H1 (cell line): ENCODE measurements around the gene PRPF18. TPM values are rescaled to one million over a fixed set of nuclear protein-coding genes. Genes with fewer than 3 reads are reported as not detected.

Experiments used
- CTCF ChIA-PET: fragments of 300-600 bp; sonication (Branson Sonifier 250); formaldehyde crosslinking; loops from one replicate; lab custom pipeline; 2021; ENCODE audit not compliant: partially characterized antibody; lab: Charles Lee
- POLR2A ChIA-PET: fragments of 300-600 bp; sonication (Branson Sonifier 250); formaldehyde crosslinking; loops from one replicate; lab custom pipeline; 2021; ENCODE audit warnings: inconsistent platforms; ENCODE audit not compliant: partially characterized antibody; lab: Charles Lee
- DNase-seq, 2 experiments: peaks; one replicate each; pipeline versions ENCODE4 v3.0.0 to v3.0.0-alpha.2; 2010 to 2022; ENCODE audit warnings: low spot score in 2 of 2, low read depth in 1 of 2, mixed read lengths in 1 of 2
- FAIRE-seq: peaks from 2 replicates; lab custom pipeline; 2011; peaks lifted over from hg19 to GRCh38; lab: Jason Lieb, UNC
- H2AFZ ChIP-seq: 2 replicates; pipeline ENCODE4 v1.8.1; 2012; ENCODE audit warnings: low read length, inconsistent platforms
- H2AK5ac ChIP-seq: 2 replicates; pipeline ENCODE4 v1.6.1; 2013; ENCODE audit warnings: low read depth, low read length
- H2BK120ac ChIP-seq: replicated peaks from 2 replicates; pipeline ENCODE3; 2013; ENCODE audit warnings: low read depth, low read length, inconsistent platforms
- H2BK12ac ChIP-seq: 2 replicates; pipeline ENCODE4 v1.6.1; 2013; ENCODE audit warnings: low read depth, low read length
- H2BK15ac ChIP-seq: 2 replicates; pipeline ENCODE4 v1.6.1; 2013; ENCODE audit warnings: low read length
- H2BK20ac ChIP-seq: 2 replicates; pipeline ENCODE4 v1.6.1; 2013; ENCODE audit warnings: low read length
- H2BK5ac ChIP-seq: 2 replicates; pipeline ENCODE4 v1.6.1; 2013; ENCODE audit warnings: low read depth, low read length
- H3K14ac ChIP-seq: 2 replicates; pipeline ENCODE4 v1.6.1; 2013; ENCODE audit warnings: inconsistent platforms; ENCODE audit not compliant: insufficient read length
- H3K18ac ChIP-seq: 2 replicates; pipeline ENCODE4 v1.6.1; 2013; ENCODE audit warnings: low read length; ENCODE audit errors: extremely low read depth
- H3K23ac ChIP-seq: 2 replicates; pipeline ENCODE4 v1.6.1; 2013; ENCODE audit warnings: inconsistent platforms; ENCODE audit not compliant: insufficient read length
- H3K23me2 ChIP-seq: 2 replicates; pipeline ENCODE4 v1.6.1; 2013; ENCODE audit warnings: low read depth, low read length
- H3K27ac ChIP-seq: 2 replicates; pipeline ENCODE4 v1.6.1; 2011; ENCODE audit warnings: low read depth, low read length, inconsistent platforms
- H3K27me3 ChIP-seq, 4 experiments: replicated peaks in 1 of 4; 1 replicate in 1 of 4; 2 replicates in 3 of 4; pipeline versions ENCODE4 v1.6.1 to v1.8.1; 2011 to 2013; ENCODE audit warnings: low read length in 3 of 4, mild to moderate bottlenecking in 3 of 4, inconsistent platforms in 2 of 4, mixed read lengths in 2 of 4, moderate library complexity in 1 of 4; ENCODE audit not compliant: control insufficient read depth in 3 of 4, insufficient read depth in 3 of 4; ENCODE audit errors: extremely low read depth in 1 of 4
- H3K36me3 ChIP-seq, 4 experiments: 2 replicates each; pipeline versions ENCODE4 v1.6.1 to v1.8.1; 2011 to 2013; ENCODE audit warnings: mild to moderate bottlenecking in 4 of 4, low read length in 3 of 4, moderate library complexity in 2 of 4, control low read depth in 1 of 4, inconsistent platforms in 1 of 4; ENCODE audit not compliant: insufficient read depth in 4 of 4, control insufficient read depth in 2 of 4
- H3K4ac ChIP-seq: replicated peaks from 2 replicates; pipeline ENCODE3; 2013; ENCODE audit warnings: low read length, low read depth, mixed read lengths, inconsistent platforms; ENCODE audit not compliant: insufficient read length
- H3K4me1 ChIP-seq, 4 experiments: replicated peaks in 1 of 4; 1 replicate in 1 of 4; 2 replicates in 3 of 4; pipeline versions ENCODE4 v1.6.1 to v1.8.1; 2011 to 2013; ENCODE audit warnings: low read length in 3 of 4, inconsistent platforms in 2 of 4, mixed read lengths in 1 of 4; ENCODE audit not compliant: insufficient read depth in 4 of 4, control insufficient read depth in 3 of 4
- H3K4me2 ChIP-seq, 2 experiments: 2 replicates each; pipeline versions ENCODE4 v1.6.1 to v1.8.1; 2011 to 2013; ENCODE audit warnings: low read depth in 2 of 2, low read length in 2 of 2, control low read depth in 1 of 2, inconsistent platforms in 1 of 2, mild to moderate bottlenecking in 1 of 2; ENCODE audit not compliant: insufficient read depth in 1 of 2
- H3K4me3 ChIP-seq, 4 experiments: fragments of 200-600, 300-600 bp in 1 of 4; sonication (generic), shearing (Covaris generic), sonication (Bioruptor Twin) in 1 of 4; 2 replicates each; pipeline versions ENCODE4 v1.5.1 to v1.8.1; 2011 to 2016; ENCODE audit warnings: low read length in 4 of 4, low read depth in 3 of 4, control low read depth in 2 of 4, inconsistent platforms in 2 of 4, mild to moderate bottlenecking in 2 of 4, mixed read lengths in 1 of 4, moderate library complexity in 1 of 4; ENCODE audit not compliant: insufficient read depth in 2 of 4; ENCODE audit errors: extremely low read depth in 1 of 4
- H3K56ac ChIP-seq: replicated peaks from 2 replicates; pipeline ENCODE3; 2013; ENCODE audit warnings: low read depth, mild to moderate bottlenecking, mixed read lengths, low read length, inconsistent platforms; ENCODE audit not compliant: insufficient read length
- H3K79me1 ChIP-seq: 2 replicates; pipeline ENCODE4 v1.6.1; 2013; ENCODE audit warnings: low read depth, low read length, control low read depth
- H3K79me2 ChIP-seq, 2 experiments: 2 replicates each; pipeline versions ENCODE4 v1.6.1 to v1.8.1; 2012 to 2013; ENCODE audit warnings: low read length in 2 of 2, mild to moderate bottlenecking in 2 of 2, inconsistent platforms in 1 of 2; ENCODE audit not compliant: insufficient read depth in 2 of 2, control insufficient read depth in 1 of 2
- H3K9ac ChIP-seq, 4 experiments: replicated peaks in 1 of 4; 1 replicate in 1 of 4; 2 replicates in 3 of 4; pipeline versions ENCODE4 v1.6.1 to v1.8.1; 2011 to 2013; ENCODE audit warnings: low read depth in 3 of 4, low read length in 3 of 4, control low read depth in 2 of 4, mild to moderate bottlenecking in 2 of 4, moderate library complexity in 2 of 4, inconsistent platforms in 1 of 4; ENCODE audit errors: extremely low read depth in 1 of 4
- H3K9me3 ChIP-seq, 2 experiments: 2 replicates each; pipeline versions ENCODE4 v1.6.1 to v1.8.1; 2012 to 2013; ENCODE audit warnings: mild to moderate bottlenecking in 2 of 2, moderate library complexity in 2 of 2, control low read depth in 1 of 2, inconsistent platforms in 1 of 2, low read depth in 1 of 2, low read length in 1 of 2, mixed read lengths in 1 of 2; ENCODE audit not compliant: insufficient read depth in 2 of 2
- H4K20me1 ChIP-seq, 2 experiments: replicated peaks in 1 of 2; 2 replicates each; pipeline versions ENCODE3 to v1.8.1; 2011 to 2013; ENCODE audit warnings: inconsistent platforms in 2 of 2, low read length in 2 of 2, mild to moderate bottlenecking in 1 of 2; ENCODE audit not compliant: insufficient read depth in 2 of 2, control insufficient read depth in 1 of 2
- H4K5ac ChIP-seq: 2 replicates; pipeline ENCODE4 v1.6.1; 2013; ENCODE audit warnings: low read length, low read depth, mixed read lengths, inconsistent platforms; ENCODE audit not compliant: insufficient read length
- H4K8ac ChIP-seq: 2 replicates; pipeline ENCODE4 v1.8.0; 2013; ENCODE audit warnings: mild to moderate bottlenecking, moderate library complexity, low read length, inconsistent platforms; ENCODE audit not compliant: insufficient read depth; ENCODE audit errors: extremely low read depth
- H4K91ac ChIP-seq: replicated peaks from 2 replicates; pipeline ENCODE3; 2013; ENCODE audit warnings: low read length, mixed read lengths, inconsistent platforms; ENCODE audit not compliant: insufficient read length
- BCL11A ChIP-seq, 2 experiments: IDR thresholded peaks; one replicate each; pipeline ENCODE4 v1.6.1; 2011; ENCODE audit warnings: low read depth in 2 of 2, low read length in 2 of 2, mild to moderate bottlenecking in 2 of 2
- CTBP2 ChIP-seq: IDR thresholded peaks from 2 replicates; pipeline ENCODE4 v1.7.0; 2011; ENCODE audit warnings: borderline replicate concordance, mild to moderate bottlenecking, moderate library complexity, mixed read lengths, low read length; ENCODE audit not compliant: insufficient read depth, insufficient read length
- KDM1A ChIP-seq: fragments of 200-600, 300-600 bp; sonication (generic); IDR thresholded peaks from 2 replicates; pipeline ENCODE4 v1.7.1; 2016; ENCODE audit warnings: mild to moderate bottlenecking, low read length, borderline replicate concordance
- NRF1 ChIP-seq: IDR thresholded peaks from 2 replicates; pipeline ENCODE4 v1.6.1; 2011; ENCODE audit warnings: mild to moderate bottlenecking, low read depth, low read length, improper control_type of control experiment
- PHF8 ChIP-seq: fragments of 200-600 bp; sonication (generic); conservative IDR thresholded peaks from 2 replicates; pipeline ENCODE4 v1.7.1; 2012; ENCODE audit warnings: low read depth, mild to moderate bottlenecking, inconsistent platforms, low read length, moderate library complexity
- RAD21 ChIP-seq, 2 experiments: IDR thresholded peaks in 1 of 2; conservative IDR thresholded peaks in 1 of 2; 2 replicates each; pipeline ENCODE4 v1.6.1; 2011; ENCODE audit warnings: low read depth in 2 of 2, low read length in 2 of 2, improper control_type of control experiment in 1 of 2, inconsistent platforms in 1 of 2, mild to moderate bottlenecking in 1 of 2, moderate library complexity in 1 of 2
- SAP30 ChIP-seq: fragments of 300-600 bp; sonication (generic); IDR thresholded peaks from 2 replicates; pipeline ENCODE4 v1.7.1; 2012; ENCODE audit warnings: low read length, moderate library complexity, mild to moderate bottlenecking, inconsistent platforms; ENCODE audit not compliant: insufficient read depth, insufficient replicate concordance
- SIN3A ChIP-seq, 2 experiments: IDR thresholded peaks in 1 of 2; conservative IDR thresholded peaks in 1 of 2; 2 replicates each; pipeline ENCODE4 v1.6.1; 2011 to 2012; ENCODE audit warnings: low read length in 2 of 2, improper control_type of control experiment in 1 of 2, low read depth in 1 of 2, mild to moderate bottlenecking in 1 of 2
- SP2 ChIP-seq: IDR thresholded peaks from 2 replicates; pipeline ENCODE4 v1.6.1; 2012; ENCODE audit warnings: mild to moderate bottlenecking, low read length, inconsistent platforms
- TAF1 ChIP-seq: IDR thresholded peaks from 2 replicates; pipeline ENCODE4 v1.6.1; 2011; ENCODE audit warnings: mild to moderate bottlenecking, low read depth, low read length
- WGBS, 2 experiments: shearing (Covaris generic) in 1 of 2; methylation state at CpG; one replicate each; pipeline versions ENCODE4 v1.1.6 to v1.1.7; 2013 to 2015; ENCODE audit warnings: low lambda C conversion rate in 2 of 2, mixed read lengths in 2 of 2, inconsistent platforms in 1 of 2, low coverage in 1 of 2, missing lambda C conversion rate in 1 of 2; ENCODE audit not compliant: insufficient replicate concordance in 2 of 2, insufficient coverage in 1 of 2, insufficient read length in 1 of 2; ENCODE audit errors: extremely low coverage in 1 of 2, missing lambda C conversion rate in 1 of 2; 5-methylcytosine and 5-hydroxymethylcytosine counted together
- polyA plus RNA-seq, 7 experiments: library from polyadenylated mRNA; depleted of rRNA in 3 of 7; stranded (reverse) in 5 of 7; unstranded in 2 of 7; fragments of >200 nt in 5 of 7; fragments of 200-250 nt in 2 of 7; gene quantifications; 1 replicate in 5 of 7; 2 replicates in 1 of 7; 4 replicates in 1 of 7; pipeline versions ENCODE4 v1.2.1 to v1.2.3, GENCODE V29; 2011 to 2013; ENCODE audit warnings: missing spikeins in 2 of 7, mixed read lengths in 2 of 7
- total RNA-seq: library from RNA; stranded (reverse); fragmentation: NEBNext Ultra II Directional; extraction: Animal tissue kit (Norgen Biotek cat#: 25700); gene quantifications from 2 replicates; pipeline ENCODE4 v1.2.1, GENCODE V29; 2021
- TF ChIP-seq, protein P1 (sequence below): IDR thresholded peaks from 2 replicates; pipeline ENCODE4 v1.6.1; 2012; ENCODE audit warnings: inconsistent platforms

Gene PRPF18
- total and polyA plus RNA-seq, 2 of the 8 experiments (the other 6 are each of a cell fraction or from before 2014, with no cell fraction given): 3.8 to 12.6 TPM

DNA sequence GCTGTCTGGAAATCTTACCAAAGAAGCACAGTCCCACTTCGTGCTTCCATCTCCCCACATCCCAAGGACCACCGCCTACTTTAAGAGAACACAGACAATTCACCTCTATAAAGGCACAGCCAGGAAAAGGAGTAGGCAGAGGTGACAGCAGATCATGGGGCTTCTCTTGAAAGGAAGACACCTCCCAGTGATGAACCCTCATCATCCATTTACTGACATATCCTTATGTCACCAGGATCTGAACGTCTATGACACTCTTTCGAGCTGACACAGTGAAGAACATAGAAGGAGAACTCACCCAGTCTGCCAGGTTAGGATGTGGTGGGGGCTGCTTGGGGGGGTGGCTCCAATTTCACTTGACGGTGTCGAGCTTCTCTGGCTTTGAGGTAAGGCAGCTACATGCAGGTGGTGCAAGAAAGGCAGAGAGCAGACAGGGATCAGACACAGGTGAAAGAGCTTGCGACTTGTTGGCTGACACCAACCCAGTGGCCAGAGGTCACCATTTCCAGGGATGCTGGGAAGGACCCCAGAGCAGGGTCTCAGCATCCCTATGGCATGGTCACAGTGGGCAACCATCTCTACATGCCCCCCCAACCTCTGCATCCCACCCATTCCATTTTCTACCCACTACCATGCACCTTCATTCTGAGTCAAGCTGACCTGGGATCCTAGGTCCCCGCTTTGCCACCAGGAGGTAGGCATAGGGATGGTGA lies 67.5 kb downstream of the PRPF18 start:
- no peak overlapping the region for H3K9ac ChIP-seq
- CTCF ChIA-PET: interaction anchor here (0.6 to 4.9 kb wide), 2 partner anchors 39 to 881 kb away, joined by 3 to 29 read pairs; no protein-coding TSS in a partner anchor
- no peak overlapping the region for H3K56ac ChIP-seq
- H2BK15ac ChIP-seq: no peak overlapping the region
- no peaks in the 10 kb centered on the region for H3K9me3 ChIP-seq
- no peak overlapping the region for H3K14ac ChIP-seq
- no peak overlapping the region for H4K91ac ChIP-seq
- no peaks in the 10 kb centered on the region for H4K20me1 ChIP-seq
- no peak overlapping the region for H3K4ac ChIP-seq
- DNase-seq (peak in 1 of 2 experiments; percentile 14), FAIRE-seq (no peak)
- no peak overlapping the region for H4K5ac ChIP-seq
- POLR2A ChIA-PET: interaction anchor here (0.9 kb wide), 1 partner anchor 34 kb away, joined by 4 read pairs; no protein-coding TSS in a partner anchor
- H2BK20ac ChIP-seq: no peak overlapping the region
- H3K27me3 ChIP-seq: no peaks in the 10 kb centered on the region
- H2AK5ac ChIP-seq: no peak overlapping the region
- H3K79me1 ChIP-seq: no peaks in the 10 kb centered on the region
- H2BK5ac ChIP-seq: no peak overlapping the region
- 95% methylated on average over 8 of the region's 8 CpGs; no CpG with 5 or more reads in 1 of the 2 experiments for WGBS, 2 experiments
- no peak overlapping the region for H3K4me3 ChIP-seq
- TF ChIP-seq SIN3A (conservative IDR thresholded peaks at IDR 0.05 in 1 of 2, IDR thresholded peaks at IDR 0.05 in 1 of 2; ENCODE audit: low read depth in 1 of 2, low read length in 2 of 2) (no peak), CTBP2 (no peak), SAP30 (no peak), KDM1A (no peak), BCL11A (IDR thresholded peaks at IDR 0.05; ENCODE audit: low read depth in 2 of 2, low read length in 2 of 2) (no peak), PHF8 (no peak), RAD21 (IDR thresholded peaks at IDR 0.05 in 1 of 2, conservative IDR thresholded peaks at IDR 0.05 in 1 of 2; ENCODE audit: low read depth in 2 of 2, low read length in 2 of 2) (no peak), SP2 (no peak), NRF1 (no peak), TAF1 (no peak)
- TF ChIP-seq, protein P1, sequence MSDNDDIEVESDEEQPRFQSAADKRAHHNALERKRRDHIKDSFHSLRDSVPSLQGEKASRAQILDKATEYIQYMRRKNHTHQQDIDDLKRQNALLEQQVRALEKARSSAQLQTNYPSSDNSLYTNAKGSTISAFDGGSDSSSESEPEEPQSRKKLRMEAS: no peak
- H3K23me2 ChIP-seq: no peaks in the 10 kb centered on the region
- H4K8ac ChIP-seq: no peak overlapping the region; the same call in 1 of the 2 replicates
- no peak overlapping the region for H2AFZ ChIP-seq
- no peak overlapping the region for H3K4me2 ChIP-seq
- peaks cover 4 to 45% (median 14%) of the 10 kb centered on the region in 4 experiments; a peak in 6 of 8 replicates for H3K36me3 ChIP-seq
- H3K23ac ChIP-seq: no peak overlapping the region
- no peak overlapping the region for H2BK12ac ChIP-seq
- no peak overlapping the region for H2BK120ac ChIP-seq
- H3K79me2 ChIP-seq: no peaks in the 10 kb centered on the region
- H3K4me1 ChIP-seq: no peaks in the 10 kb centered on the region
- H3K27ac ChIP-seq: no peak overlapping the region
- no peak overlapping the region for H3K18ac ChIP-seq
